WTC11 (cell line): Measurements from ENCODE around the gene MIB1.

Source experiments
- ARID4B ChIP-seq: sonication (generic); formaldehyde crosslinking; IDR thresholded peaks from 2 replicates; pipeline ENCODE4 v1.8.0; 2023; ENCODE audit warnings: missing genetic modification reagents, mild to moderate bottlenecking, borderline replicate concordance
- CTCF ChIP-seq: fragments of 200-600 bp; IDR thresholded peaks from 2 replicates; pipeline ENCODE4 v1.8.0; 2022; ENCODE audit warnings: antibody characterized with exemption
- FOXP1 ChIP-seq: sonication (generic); formaldehyde crosslinking; IDR thresholded peaks from 2 replicates; pipeline ENCODE4 v1.8.0; 2022; ENCODE audit warnings: missing genetic modification reagents, mild to moderate bottlenecking, moderate library complexity, borderline replicate concordance
- IRF1 ChIP-seq: sonication (generic); formaldehyde crosslinking; IDR thresholded peaks from 2 replicates; pipeline ENCODE4 v1.8.0; 2023; ENCODE audit warnings: missing genetic modification reagents
- NFYB ChIP-seq: sonication (generic); formaldehyde crosslinking; conservative IDR thresholded peaks from 2 replicates; pipeline ENCODE4 v1.8.0; 2022; ENCODE audit warnings: low read depth, missing genetic modification reagents
- TCF7 ChIP-seq: sonication (generic); formaldehyde crosslinking; IDR thresholded peaks from 2 replicates; pipeline ENCODE4 v1.8.0; 2022; ENCODE audit warnings: mild to moderate bottlenecking, low read depth, missing genetic modification reagents, moderate library complexity
- TEAD4 ChIP-seq: sonication (generic); formaldehyde crosslinking; IDR thresholded peaks from 2 replicates; pipeline ENCODE4 v1.8.0; 2022; ENCODE audit warnings: mild to moderate bottlenecking, missing genetic modification reagents
- USF2 ChIP-seq: sonication (generic); formaldehyde crosslinking; IDR thresholded peaks from 2 replicates; pipeline ENCODE4 v1.8.1; 2023; ENCODE audit warnings: mild to moderate bottlenecking, missing genetic modification reagents, moderate library complexity

GRCh38 chr18:21760321-21760720 is 19.7 kb downstream of the MIB1 start:
- TF ChIP-seq CTCF, result no peak
- TF ChIP-seq TCF7 (CRISPR knock-in tag), result no peak
- TF ChIP-seq TEAD4 (CRISPR knock-in tag), result no peak
- TF ChIP-seq NFYB (CRISPR knock-in tag), result no peak
- no peak for TF ChIP-seq FOXP1 (CRISPR knock-in tag)
- TF ChIP-seq IRF1 (CRISPR knock-in tag), result no peak
- no peak for TF ChIP-seq USF2 (CRISPR knock-in tag)
- TF ChIP-seq ARID4B (CRISPR knock-in tag), result no peak
